ENCODE data around the gene BFSP2. TPM values are rescaled to one million over a fixed set of nuclear protein-coding genes. Genes with fewer than 3 reads are reported as not detected.
A peak's percentile ranks its signal among the peaks of the same experiment; 100 is the strongest.

BFSP2 gene
- total RNA-seq, 2 experiments from 2014 or later = not detected

DNA sequence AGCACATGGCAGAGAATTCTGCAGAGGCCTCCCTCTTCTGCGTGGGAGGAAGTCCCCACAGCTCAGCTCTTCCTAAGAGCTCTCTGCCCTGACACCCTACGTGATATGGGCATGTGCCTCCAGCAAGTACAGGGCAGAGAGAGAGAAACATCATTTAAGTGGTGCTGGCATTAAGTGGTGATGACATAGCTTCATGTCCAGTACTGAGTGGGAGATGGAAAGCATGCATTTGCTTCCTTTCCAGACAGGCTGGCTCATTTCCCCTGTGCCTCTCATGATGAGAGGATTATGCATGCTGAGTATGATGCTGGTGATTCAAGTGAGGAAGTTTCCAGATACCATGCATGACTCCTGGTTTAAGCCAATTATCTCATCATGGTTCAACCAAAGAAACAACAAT lies 26.9 kb downstream of the BFSP2 start:
- no peaks in the 10 kb centered on the region for H3K27me3 Mint-ChIP-seq (ENCODE audit: low read depth)
- CTCF ChIA-PET = interaction anchor here (0.6 to 1.6 kb wide), 4 partner anchors 22 to 700 kb away, joined by 4 to 6 read pairs (median 4); no protein-coding TSS in a partner anchor
- DNase-seq = no peak

GRCh38 chr3:133428552-133428951 lies 28.7 kb downstream of the BFSP2 start:
- intact Hi-C loops (cut with micrococcal nuclease) = loop anchor here (10.0 kb wide), 1 partner anchor 774 kb away; the partner anchor contains the start of gene ACAD11
- Mint-ChIP-seq H3K27me3 (ENCODE audit: low read depth) (no peaks in the 10 kb centered on the region), H3K36me3 (ENCODE audit: low read depth) (no peaks in the 10 kb centered on the region), H3K4me1 (ENCODE audit: low read depth) (peaks cover 3% of the 10 kb centered on the region), H3K27ac (no peak overlapping the region), H3K4me3 (no peak overlapping the region), H3K9me3 (no peaks in the 10 kb centered on the region)
- CTCF ChIA-PET = no interaction called here
- no peak for DNase-seq

More for the DNA sequence above, 26.9 kb downstream of the BFSP2 start:
- Mint-ChIP-seq H3K9me3 (no peaks in the 10 kb centered on the region), H3K4me3 (no peak overlapping the region), H3K27ac (no peak overlapping the region), H3K4me1 (ENCODE audit: low read depth) (peaks cover 4% of the 10 kb centered on the region), H3K36me3 (ENCODE audit: low read depth) (no peaks in the 10 kb centered on the region)
- intact Hi-C loops (cut with micrococcal nuclease) = loop anchor here (10.0 kb wide), 1 partner anchor 772 kb away; the partner anchor contains the start of gene ACAD11

- H3K4me1 Mint-ChIP-seq (ENCODE audit: low read depth) = no peaks in the 10 kb centered on the region
- no peak for DNase-seq
- intact Hi-C loops (cut with micrococcal nuclease) = loop anchor here (10.0 kb wide), 1 partner anchor 774 kb away; the partner anchor contains the start of gene ACAD11
- no peaks in the 10 kb centered on the region for H3K36me3 Mint-ChIP-seq (ENCODE audit: low read depth)
- H3K27ac Mint-ChIP-seq = no peak overlapping the region
- no peaks in the 10 kb centered on the region for H3K9me3 Mint-ChIP-seq
- H3K27me3 Mint-ChIP-seq (ENCODE audit: low read depth) = no peaks in the 10 kb centered on the region
- no peak overlapping the region for H3K4me3 Mint-ChIP-seq
- CTCF ChIA-PET = no interaction called here
Measured at GRCh38 chr3:133429063-133429462, 29.2 kb downstream of the BFSP2 start.

GRCh38 chr3:133439563-133439962 lies 39.7 kb downstream of the BFSP2 start:
- CTCF ChIA-PET = no interaction called here
- intact Hi-C loops (cut with micrococcal nuclease) = no loop called here
- Mint-ChIP-seq H3K27ac (no peak overlapping the region), H3K4me3 (no peak overlapping the region), H3K36me3 (ENCODE audit: low read depth) (peaks cover 5% of the 10 kb centered on the region), H3K27me3 (ENCODE audit: low read depth) (no peaks in the 10 kb centered on the region), H3K4me1 (ENCODE audit: low read depth) (peaks cover 27% of the 10 kb centered on the region), H3K9me3 (peaks cover 9% of the 10 kb centered on the region)
- no peak for DNase-seq

DNA sequence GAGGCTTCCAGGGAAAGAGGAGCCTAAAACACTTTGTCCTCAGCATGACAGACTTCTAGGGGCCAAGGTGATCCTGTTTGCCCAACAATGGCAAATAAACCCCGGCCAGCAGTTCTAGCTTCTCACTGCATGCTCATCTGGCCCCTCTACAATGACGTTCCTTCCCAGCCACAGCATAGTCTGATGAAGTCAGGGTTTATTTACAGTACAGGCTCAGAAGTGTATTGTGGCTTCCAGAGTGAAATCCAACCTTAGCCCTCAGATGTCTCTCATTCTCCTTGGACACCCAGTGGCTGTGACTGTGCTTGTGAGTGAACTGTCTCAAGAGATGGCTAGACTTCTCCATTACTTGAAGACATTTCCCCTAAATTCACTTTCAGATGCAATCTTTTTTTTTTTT lies 40.8 kb downstream of the BFSP2 start:
- Mint-ChIP-seq H3K4me1 (ENCODE audit: low read depth) (peaks cover 30% of the 10 kb centered on the region), H3K4me3 (no peak overlapping the region), H3K36me3 (ENCODE audit: low read depth) (peaks cover 5% of the 10 kb centered on the region), H3K27ac (no peak overlapping the region), H3K9me3 (peaks cover 9% of the 10 kb centered on the region), H3K27me3 (ENCODE audit: low read depth) (no peaks in the 10 kb centered on the region)
- no peak for DNase-seq
- intact Hi-C loops (cut with micrococcal nuclease) = loop anchor here (5.0 to 10.0 kb wide), 2 partner anchors 487 to 794 kb away; no protein-coding TSS in a partner anchor
- CTCF ChIA-PET = no interaction called here

GRCh38 chr3:133441867-133442270 lies 42.0 kb downstream of the BFSP2 start:
- intact Hi-C loops (cut with micrococcal nuclease) = loop anchor here (1.0 to 10.0 kb wide), 6 partner anchors 19 to 793 kb away; partner anchors contain the start of genes CDV3 and SRPRB
- Mint-ChIP-seq H3K36me3 (ENCODE audit: low read depth) (peaks cover 5% of the 10 kb centered on the region), H3K27me3 (ENCODE audit: low read depth) (no peaks in the 10 kb centered on the region), H3K4me1 (ENCODE audit: low read depth) (peaks cover 30% of the 10 kb centered on the region), H3K4me3 (peak overlapping the region; percentile 60), H3K9me3 (peaks cover 9% of the 10 kb centered on the region), H3K27ac (peak overlapping the region; percentile 76)
- DNase-seq = peak; percentile 47
- CTCF ChIA-PET = interaction anchor here (0.9 to 1.0 kb wide), 3 partner anchors 15 to 133 kb away, joined by 3 to 4 read pairs (median 3); no protein-coding TSS in a partner anchor

- peaks cover 5% of the 10 kb centered on the region for H3K36me3 Mint-ChIP-seq (ENCODE audit: low read depth)
- no peak overlapping the region for H3K4me3 Mint-ChIP-seq
- CTCF ChIA-PET = interaction anchor here (1.5 to 1.7 kb wide), 3 partner anchors 25 to 135 kb away, joined by 3 to 6 read pairs (median 4); no protein-coding TSS in a partner anchor
- H3K4me1 Mint-ChIP-seq (ENCODE audit: low read depth) = peaks cover 30% of the 10 kb centered on the region
- DNase-seq = no peak
- no peaks in the 10 kb centered on the region for H3K27me3 Mint-ChIP-seq (ENCODE audit: low read depth)
- intact Hi-C loops (cut with micrococcal nuclease) = loop anchor here (1.0 to 10.0 kb wide), 6 partner anchors 18 to 792 kb away; partner anchors contain the start of genes CDV3 and SRPRB
- peaks cover 9% of the 10 kb centered on the region for H3K9me3 Mint-ChIP-seq
- peak overlapping the region; percentile 20 for H3K27ac Mint-ChIP-seq
Measured at GRCh38 chr3:133442518-133442917, 42.7 kb downstream of the BFSP2 start.

GRCh38 chr3:133443649-133444422 lies 44.0 kb downstream of the BFSP2 start:
- intact Hi-C loops (cut with micrococcal nuclease) = loop anchor here (2.0 to 10.0 kb wide), 3 partner anchors 17 to 791 kb away; no protein-coding TSS in a partner anchor
- Mint-ChIP-seq H3K4me3 (no peak overlapping the region), H3K9me3 (peaks cover 9% of the 10 kb centered on the region), H3K27ac (peak overlapping the region; percentile 24), H3K27me3 (ENCODE audit: low read depth) (no peaks in the 10 kb centered on the region), H3K4me1 (ENCODE audit: low read depth) (peaks cover 42% of the 10 kb centered on the region), H3K36me3 (ENCODE audit: low read depth) (peaks cover 5% of the 10 kb centered on the region)
- CTCF ChIA-PET = interaction anchor here (0.5 to 1.7 kb wide), 8 partner anchors 8 to 135 kb away, joined by 3 to 6 read pairs (median 3); no protein-coding TSS in a partner anchor
- no peak for DNase-seq

DNA sequence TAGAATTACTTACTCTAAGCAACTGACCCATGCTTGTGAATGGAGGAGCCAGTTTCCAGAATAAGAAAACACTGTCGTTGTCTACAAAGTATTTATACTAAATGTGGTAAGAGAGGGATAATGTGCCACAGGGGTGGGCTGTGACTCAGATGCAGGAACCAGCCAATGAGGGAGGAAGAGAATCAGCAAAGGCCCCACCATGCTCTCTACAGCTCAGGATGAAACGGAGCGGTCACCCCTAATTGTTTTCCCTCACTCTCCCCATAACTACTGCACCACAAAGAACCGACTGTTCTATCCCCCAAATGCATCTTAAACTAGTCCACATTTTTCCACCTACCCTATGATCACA lies 44.5 kb downstream of the BFSP2 start:
- intact Hi-C loops (cut with micrococcal nuclease) = loop anchor here (5.0 to 10.0 kb wide), 2 partner anchors 483 to 790 kb away; no protein-coding TSS in a partner anchor
- H3K4me3 Mint-ChIP-seq = no peak overlapping the region

GRCh38 chr3:133445108-133445507 lies 45.3 kb downstream of the BFSP2 start:
- H3K36me3 Mint-ChIP-seq (ENCODE audit: low read depth) = no peaks in the 10 kb centered on the region
- no peak overlapping the region for H3K4me3 Mint-ChIP-seq
- CTCF ChIA-PET = interaction anchor here (0.7 kb wide), 1 partner anchor 150 kb away, joined by 3 read pairs; no protein-coding TSS in a partner anchor
- H3K27ac Mint-ChIP-seq = no peak overlapping the region
- intact Hi-C loops (cut with micrococcal nuclease) = loop anchor here (5.0 to 10.0 kb wide), 2 partner anchors 152 to 790 kb away; no protein-coding TSS in a partner anchor
- H3K9me3 Mint-ChIP-seq = no peaks in the 10 kb centered on the region
- DNase-seq = no peak
- peaks cover 54% of the 10 kb centered on the region for H3K4me1 Mint-ChIP-seq (ENCODE audit: low read depth)
- no peaks in the 10 kb centered on the region for H3K27me3 Mint-ChIP-seq (ENCODE audit: low read depth)

More for the DNA sequence above, 44.5 kb downstream of the BFSP2 start:
- Mint-ChIP-seq H3K27me3 (ENCODE audit: low read depth) (no peaks in the 10 kb centered on the region), H3K27ac (no peak overlapping the region), H3K9me3 (peaks cover 7% of the 10 kb centered on the region), H3K36me3 (ENCODE audit: low read depth) (peaks cover 3% of the 10 kb centered on the region), H3K4me1 (ENCODE audit: low read depth) (peaks cover 47% of the 10 kb centered on the region)
- DNase-seq = no peak
- CTCF ChIA-PET = interaction anchor here (1.5 to 1.7 kb wide), 2 partner anchors 29 to 133 kb away, joined by 3 read pairs; no protein-coding TSS in a partner anchor

DNA sequence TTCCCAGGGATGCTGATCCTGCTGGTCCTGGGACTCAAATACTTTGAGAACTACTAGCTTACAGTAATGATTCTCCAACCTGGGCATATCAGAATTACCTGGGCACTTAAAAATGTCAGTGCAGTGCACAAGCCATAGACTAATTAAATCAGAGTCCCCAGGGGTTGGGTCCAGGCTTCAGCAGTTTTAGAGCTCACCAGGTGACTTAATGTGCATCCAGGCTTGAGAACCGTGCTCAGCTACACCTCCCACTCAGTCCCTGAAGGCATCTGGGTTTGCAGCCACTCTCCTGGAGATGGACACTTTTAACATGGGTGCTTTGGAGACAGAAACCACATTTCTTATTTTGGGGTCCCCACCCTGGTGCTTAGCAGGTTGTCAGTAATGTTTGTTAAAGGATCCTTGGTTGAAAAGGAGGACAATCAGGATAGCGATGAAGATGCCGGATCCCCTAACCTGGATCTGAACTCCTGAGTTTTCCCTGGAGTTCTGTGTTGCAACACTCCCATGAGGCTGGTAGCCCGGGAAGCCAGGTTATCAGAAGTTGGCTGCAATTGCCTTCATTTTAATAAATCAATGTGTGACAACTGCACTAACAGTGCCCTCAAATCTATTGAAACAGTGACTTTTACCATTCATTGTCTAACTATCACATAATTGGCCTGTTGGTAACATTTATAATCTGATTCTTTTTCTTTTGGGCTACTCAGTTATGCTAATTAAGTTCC lies 48.1 kb downstream of the BFSP2 start:
- intact Hi-C loops (cut with micrococcal nuclease) = loop anchor here (1.0 to 10.0 kb wide), 9 partner anchors 13 to 787 kb away; partner anchors contain the start of genes CDV3, NPHP3 and SRPRB
- peaks cover 43% of the 10 kb centered on the region for H3K4me1 Mint-ChIP-seq (ENCODE audit: low read depth)
- H3K27me3 Mint-ChIP-seq (ENCODE audit: low read depth) = no peaks in the 10 kb centered on the region
- H3K4me3 Mint-ChIP-seq = no peak overlapping the region
- H3K36me3 Mint-ChIP-seq (ENCODE audit: low read depth) = no peaks in the 10 kb centered on the region
- no peaks in the 10 kb centered on the region for H3K9me3 Mint-ChIP-seq
- peak overlapping the region; percentile 42 for H3K27ac Mint-ChIP-seq
- no peak for DNase-seq
- CTCF ChIA-PET = interaction anchor here (0.7 to 1.6 kb wide), 5 partner anchors 13 to 718 kb away, joined by 3 to 5 read pairs (median 3); no protein-coding TSS in a partner anchor

Data from activated naive CD4-positive, alpha-beta T cell treated with anti-CD3 and anti-CD28 coated beads for 36 hours (primary cell).